ENCODE results near the gene IL17RD.

Gene IL17RD

GRCh38 chr3:57158813-57159738 is 6.1 kb downstream of the IL17RD start:
- no peak for DNase-seq (ENCODE audit: extremely low read depth in 1 of 2, low read depth in 1 of 2)

- DNase-seq (ENCODE audit: extremely low read depth in 1 of 2, low read depth in 1 of 2) = no peak
Observed at GRCh38 chr3:57158325-57158724, 6.8 kb downstream of the IL17RD start.

- DNase-seq (ENCODE audit: extremely low read depth in 1 of 2, low read depth in 1 of 2) = no peak
Observed at GRCh38 chr3:57157545-57157944, 7.6 kb downstream of the IL17RD start.

GRCh38 chr3:57155310-57155643 is 9.9 kb downstream of the IL17RD start:
- DNase-seq (ENCODE audit: extremely low read depth in 1 of 2, low read depth in 1 of 2) = no peak

GRCh38 chr3:57154470-57155309 is 10.5 kb downstream of the IL17RD start:
- DNase-seq (ENCODE audit: extremely low read depth in 1 of 2, low read depth in 1 of 2) = no peak

GRCh38 chr3:57152151-57153143 is 12.7 kb downstream of the IL17RD start:
- DNase-seq (ENCODE audit: extremely low read depth in 1 of 2, low read depth in 1 of 2) = no peak

GRCh38 chr3:57151749-57152148 is 13.4 kb downstream of the IL17RD start:
- DNase-seq (ENCODE audit: extremely low read depth in 1 of 2, low read depth in 1 of 2) = no peak

- DNase-seq (ENCODE audit: extremely low read depth in 1 of 2, low read depth in 1 of 2) = no peak
Observed at GRCh38 chr3:57151021-57151449, 14.1 kb downstream of the IL17RD start.

GRCh38 chr3:57150113-57150581 is 15.0 kb downstream of the IL17RD start:
- DNase-seq (ENCODE audit: extremely low read depth in 1 of 2, low read depth in 1 of 2) = no peak

GRCh38 chr3:57147071-57147470 is 18.1 kb downstream of the IL17RD start:
- no peak for DNase-seq (ENCODE audit: extremely low read depth in 1 of 2, low read depth in 1 of 2)

GRCh38 chr3:57145852-57146251 is 19.3 kb downstream of the IL17RD start:
- no peak for DNase-seq (ENCODE audit: extremely low read depth in 1 of 2, low read depth in 1 of 2)

GRCh38 chr3:57144952-57145351 is 20.2 kb downstream of the IL17RD start:
- DNase-seq (ENCODE audit: extremely low read depth in 1 of 2, low read depth in 1 of 2) = no peak

GRCh38 chr3:57143886-57144459 is 21.2 kb downstream of the IL17RD start:
- DNase-seq (ENCODE audit: extremely low read depth in 1 of 2, low read depth in 1 of 2) = no peak

GRCh38 chr3:57142411-57142723 is 22.8 kb downstream of the IL17RD start:
- no peak for DNase-seq (ENCODE audit: extremely low read depth in 1 of 2, low read depth in 1 of 2)

GRCh38 chr3:57141719-57142410 is 23.3 kb downstream of the IL17RD start:
- no peak for DNase-seq (ENCODE audit: extremely low read depth in 1 of 2, low read depth in 1 of 2)

- no peak for DNase-seq (ENCODE audit: extremely low read depth in 1 of 2, low read depth in 1 of 2)
Observed at GRCh38 chr3:57140894-57141293, 24.3 kb downstream of the IL17RD start.

- no peak for DNase-seq (ENCODE audit: extremely low read depth in 1 of 2, low read depth in 1 of 2)
Observed at GRCh38 chr3:57135964-57136719, 29.0 kb downstream of the IL17RD start.

- DNase-seq (ENCODE audit: extremely low read depth in 1 of 2, low read depth in 1 of 2) = no peak
Observed at GRCh38 chr3:57133157-57133556, 32.0 kb downstream of the IL17RD start.

GRCh38 chr3:57132674-57133073 is 32.5 kb downstream of the IL17RD start:
- no peak for DNase-seq (ENCODE audit: extremely low read depth in 1 of 2, low read depth in 1 of 2)

Data from activated CD8-positive, alpha-beta memory T cell treated with anti-CD3 and anti-CD28 coated beads for 1 hour (primary cell).